ENCODE results near the gene NUP214.

Gene NUP214

GRCh38 chr9:131104016-131104740, 21.2 kb upstream of the NUP214 start:
- Mint-ChIP-seq H3K27ac (peak overlapping the region; percentile 45), H3K4me3 (no peak overlapping the region), H3K4me1 (peaks cover 39% of the 10 kb centered on the region), H3K9me3 (no peaks in the 10 kb centered on the region), H3K27me3 (ENCODE audit: low read depth, poor library complexity) (no peaks in the 10 kb centered on the region), H3K36me3 (ENCODE audit: low read depth) (peaks cover 14% of the 10 kb centered on the region)
- DNase-seq: no peak
- no peak for TF ChIP-seq CTCF (IDR thresholded peaks at IDR 0.05)

- no peak for DNase-seq
- peaks cover 21% of the 10 kb centered on the region for H3K4me1 Mint-ChIP-seq
- H3K4me3 Mint-ChIP-seq: no peak overlapping the region
- no peak overlapping the region for H3K27ac Mint-ChIP-seq
- H3K27me3 Mint-ChIP-seq (ENCODE audit: low read depth, poor library complexity): no peaks in the 10 kb centered on the region
- H3K9me3 Mint-ChIP-seq: no peaks in the 10 kb centered on the region
- TF ChIP-seq CTCF (IDR thresholded peaks at IDR 0.05): no peak
- peaks cover 14% of the 10 kb centered on the region for H3K36me3 Mint-ChIP-seq (ENCODE audit: low read depth)
Observed at GRCh38 chr9:131105952-131106351, 19.4 kb upstream of the NUP214 start.

GRCh38 chr9:131107760-131108159, 17.6 kb upstream of the NUP214 start:
- no peaks in the 10 kb centered on the region for H3K27me3 Mint-ChIP-seq (ENCODE audit: low read depth, poor library complexity)
- H3K4me3 Mint-ChIP-seq: no peak overlapping the region
- DNase-seq: no peak
- no peak for TF ChIP-seq CTCF (IDR thresholded peaks at IDR 0.05)
- peaks cover 14% of the 10 kb centered on the region for H3K36me3 Mint-ChIP-seq (ENCODE audit: low read depth)
- no peak overlapping the region for H3K27ac Mint-ChIP-seq
- H3K9me3 Mint-ChIP-seq: no peaks in the 10 kb centered on the region
- peaks cover 17% of the 10 kb centered on the region for H3K4me1 Mint-ChIP-seq

GRCh38 chr9:131111186-131111853, 14.1 kb upstream of the NUP214 start:
- no peaks in the 10 kb centered on the region for H3K9me3 Mint-ChIP-seq
- H3K27ac Mint-ChIP-seq: no peak overlapping the region
- no peaks in the 10 kb centered on the region for H3K4me1 Mint-ChIP-seq
- peaks cover 22% of the 10 kb centered on the region for H3K36me3 Mint-ChIP-seq (ENCODE audit: low read depth)
- DNase-seq: no peak
- no peak overlapping the region for H3K4me3 Mint-ChIP-seq
- H3K27me3 Mint-ChIP-seq (ENCODE audit: low read depth, poor library complexity): no peaks in the 10 kb centered on the region
- TF ChIP-seq CTCF (IDR thresholded peaks at IDR 0.05): no peak

- Mint-ChIP-seq H3K4me1 (no peaks in the 10 kb centered on the region), H3K36me3 (ENCODE audit: low read depth) (peaks cover 20% of the 10 kb centered on the region), H3K4me3 (no peak overlapping the region), H3K27ac (no peak overlapping the region), H3K27me3 (ENCODE audit: low read depth, poor library complexity) (no peaks in the 10 kb centered on the region), H3K9me3 (no peaks in the 10 kb centered on the region)
- no peak for TF ChIP-seq CTCF (IDR thresholded peaks at IDR 0.05)
- DNase-seq: peak; percentile 23
Observed at GRCh38 chr9:131111854-131112311, 13.5 kb upstream of the NUP214 start.

Data from nephron progenitor cell (in vitro differentiated cells).